NCI-H526 (cell line): ENCODE data around the gene C2CD4B.

Experiments
- DNase-seq, 2 experiments: peaks; one replicate each; lab custom pipeline; 2025; lab: John Stamatoyannopoulos, UW

Gene C2CD4B

DNA sequence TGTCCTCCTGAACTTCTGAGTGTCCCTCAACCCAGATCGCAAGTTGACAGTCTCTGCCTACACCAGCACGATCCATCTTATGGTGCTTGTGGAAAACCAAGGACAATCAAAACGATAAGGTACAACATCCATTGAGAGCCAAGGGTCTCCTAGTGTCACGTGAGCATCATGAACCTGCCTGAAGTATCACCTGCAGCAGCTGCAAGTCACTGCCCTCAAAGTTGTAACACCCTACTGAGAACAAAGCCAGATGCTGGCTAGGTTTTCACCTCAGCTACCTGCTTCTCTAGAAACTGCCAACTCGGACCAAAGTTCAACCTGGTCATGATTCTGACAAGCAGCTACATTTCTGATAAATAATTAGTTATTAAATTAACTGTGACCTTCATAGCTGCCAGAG lies 17.5 kb downstream of the C2CD4B start:
- no peak for DNase-seq

DNA sequence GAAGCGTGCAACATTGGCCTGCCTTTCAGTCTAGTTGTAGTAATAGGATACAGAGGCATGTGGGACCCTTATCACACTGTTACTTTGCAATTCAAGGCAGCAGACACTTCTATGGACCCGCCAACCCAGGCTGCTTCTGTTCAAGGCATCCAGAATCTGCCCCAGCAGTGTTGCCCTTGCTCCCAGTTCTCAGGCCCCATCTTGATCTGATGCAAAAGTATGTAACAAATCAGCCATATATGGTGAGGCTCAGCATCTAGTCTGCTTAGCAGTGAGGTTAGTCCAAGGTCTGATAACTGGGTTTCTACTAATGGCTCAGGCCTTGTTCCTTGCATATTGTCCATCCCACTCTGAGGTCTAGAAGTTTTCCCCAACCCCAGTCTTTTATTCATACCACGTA lies 17.9 kb downstream of the C2CD4B start:
- no peak for DNase-seq

DNA sequence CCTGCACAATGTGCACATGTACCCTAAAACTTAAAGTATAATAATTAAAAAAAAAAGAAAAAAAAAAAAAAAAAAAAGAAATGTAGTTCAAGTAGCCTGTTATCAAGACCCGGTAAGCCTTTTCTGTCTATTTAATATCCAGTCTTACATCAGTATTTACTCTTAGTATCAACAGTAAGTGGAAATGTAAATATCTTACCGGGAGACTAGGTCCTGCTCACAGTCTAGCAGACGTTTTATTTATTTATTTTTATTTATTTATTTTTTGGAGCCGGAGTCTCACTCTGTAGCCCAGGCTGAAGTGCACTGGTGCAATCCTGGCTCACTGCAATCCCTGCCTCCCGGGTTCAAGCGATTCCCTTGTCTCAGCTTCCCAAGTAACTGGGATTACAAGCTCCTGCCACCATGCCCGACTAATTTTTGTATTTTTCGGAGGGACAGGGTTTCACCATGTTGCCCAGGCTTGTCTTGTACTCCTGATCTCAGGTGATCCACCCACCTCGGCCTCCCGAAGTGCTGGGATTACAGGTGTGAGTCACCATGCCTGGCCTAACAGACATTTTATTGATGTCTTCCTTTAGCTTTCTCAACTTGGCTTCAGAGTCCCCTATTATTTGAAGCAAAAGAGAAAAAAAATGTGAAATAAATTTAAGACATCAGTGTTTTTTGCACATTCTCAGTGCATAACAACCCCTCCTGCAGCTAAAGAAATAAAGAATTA lies 19.9 kb downstream of the C2CD4B start:
- no peak for DNase-seq

DNA sequence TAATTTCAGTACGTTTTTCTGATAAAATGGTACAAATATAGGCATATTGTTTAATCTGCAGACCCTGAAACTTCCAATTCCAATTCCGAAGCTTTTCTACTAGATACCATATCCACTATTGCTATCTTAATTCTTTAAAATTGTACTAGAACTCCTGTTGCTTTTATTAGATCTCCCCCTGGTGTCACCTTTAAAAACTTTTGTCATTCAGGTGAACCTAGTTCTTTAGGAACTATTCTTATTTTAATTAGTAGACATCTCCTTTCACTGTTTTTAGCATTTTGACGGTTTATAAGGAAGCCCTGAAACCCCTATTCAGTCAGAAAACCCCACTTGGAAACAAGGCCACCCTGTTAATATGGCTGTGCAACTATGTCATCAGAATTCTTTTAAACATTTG lies 22.3 kb downstream of the C2CD4B start:
- no peak for DNase-seq

DNA sequence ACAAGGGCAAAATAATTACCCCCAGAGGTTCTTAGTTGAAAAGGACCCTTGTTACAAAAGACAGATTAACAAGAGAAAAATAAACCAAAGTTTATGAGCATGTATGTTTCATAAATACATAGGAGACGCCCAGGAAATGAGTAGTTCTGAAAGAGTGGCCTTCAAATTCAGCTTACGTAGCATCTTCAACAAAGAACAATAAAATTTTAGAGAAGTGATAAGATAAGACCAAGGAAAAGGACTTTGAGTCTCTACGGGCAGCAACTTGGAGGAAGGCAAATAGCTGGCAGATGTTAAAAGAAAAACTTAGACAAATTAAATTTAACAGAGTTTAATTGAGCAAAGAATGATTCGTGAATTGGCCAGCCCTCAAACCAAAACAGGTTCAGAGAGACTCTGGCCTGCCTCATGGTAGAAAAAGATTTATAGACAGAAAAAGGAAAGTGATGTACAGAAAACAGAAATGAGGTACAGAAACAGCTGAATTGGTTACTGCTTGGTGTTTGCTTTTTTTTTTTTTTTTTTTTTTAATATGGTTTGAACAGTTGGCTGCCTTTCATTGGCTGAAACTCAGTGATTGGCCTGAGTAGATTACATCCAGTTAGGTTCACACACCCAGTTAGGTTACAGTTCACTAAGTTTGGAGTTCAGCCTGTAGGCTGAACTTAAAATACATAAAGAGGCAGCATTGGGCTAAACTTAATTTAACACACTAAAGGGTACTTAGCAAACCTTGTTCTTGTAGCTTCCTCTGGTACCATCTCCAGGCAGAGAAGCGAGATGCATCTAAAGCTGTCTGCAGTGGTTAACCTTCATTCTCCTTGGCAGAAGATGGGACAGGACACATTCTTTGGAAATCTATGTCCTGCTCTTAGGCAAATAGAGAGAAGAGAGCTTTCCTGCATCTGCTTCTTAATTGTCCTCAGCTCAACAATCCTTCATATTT lies 23.2 kb downstream of the C2CD4B start:
- no peak for DNase-seq

DNA sequence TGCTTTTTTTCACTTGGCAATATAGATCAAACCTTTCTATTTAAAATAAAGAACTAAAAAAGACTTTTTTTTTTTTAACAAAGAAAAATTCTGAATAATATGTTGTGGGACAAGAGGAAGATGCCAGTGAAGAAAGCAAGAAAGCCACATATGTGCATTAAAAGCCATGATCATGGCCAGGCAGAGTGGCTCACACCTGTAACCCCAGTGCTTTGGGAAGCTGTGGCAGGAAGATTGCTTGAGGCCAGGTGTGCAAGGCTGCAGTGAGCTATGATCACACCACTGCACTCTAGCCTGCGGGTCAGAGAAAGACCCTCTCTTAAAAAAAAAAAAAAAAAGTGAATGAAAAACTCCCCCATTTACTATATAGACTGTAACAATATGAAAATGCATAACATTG lies 23.9 kb downstream of the C2CD4B start:
- DNase-seq: no peak

DNA sequence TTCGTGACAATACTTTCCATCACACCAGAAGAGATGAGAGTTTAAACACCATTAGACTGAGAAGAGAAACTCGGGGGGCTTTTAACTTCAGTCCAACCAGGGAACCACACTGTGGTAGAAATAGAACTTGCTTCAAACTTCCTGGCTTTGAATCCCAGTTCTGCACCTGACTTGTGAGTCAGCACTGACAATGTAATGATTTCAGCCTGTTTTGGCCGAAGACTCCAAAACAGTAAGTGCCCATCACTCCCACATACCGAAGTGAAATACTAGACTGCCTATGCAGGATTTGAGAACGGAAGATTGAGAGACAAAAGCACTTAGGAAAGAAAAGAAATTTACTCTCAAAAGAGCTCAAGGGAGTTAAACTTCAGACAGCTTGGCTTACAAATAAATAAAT lies 27.0 kb downstream of the C2CD4B start:
- DNase-seq: no peak

DNA sequence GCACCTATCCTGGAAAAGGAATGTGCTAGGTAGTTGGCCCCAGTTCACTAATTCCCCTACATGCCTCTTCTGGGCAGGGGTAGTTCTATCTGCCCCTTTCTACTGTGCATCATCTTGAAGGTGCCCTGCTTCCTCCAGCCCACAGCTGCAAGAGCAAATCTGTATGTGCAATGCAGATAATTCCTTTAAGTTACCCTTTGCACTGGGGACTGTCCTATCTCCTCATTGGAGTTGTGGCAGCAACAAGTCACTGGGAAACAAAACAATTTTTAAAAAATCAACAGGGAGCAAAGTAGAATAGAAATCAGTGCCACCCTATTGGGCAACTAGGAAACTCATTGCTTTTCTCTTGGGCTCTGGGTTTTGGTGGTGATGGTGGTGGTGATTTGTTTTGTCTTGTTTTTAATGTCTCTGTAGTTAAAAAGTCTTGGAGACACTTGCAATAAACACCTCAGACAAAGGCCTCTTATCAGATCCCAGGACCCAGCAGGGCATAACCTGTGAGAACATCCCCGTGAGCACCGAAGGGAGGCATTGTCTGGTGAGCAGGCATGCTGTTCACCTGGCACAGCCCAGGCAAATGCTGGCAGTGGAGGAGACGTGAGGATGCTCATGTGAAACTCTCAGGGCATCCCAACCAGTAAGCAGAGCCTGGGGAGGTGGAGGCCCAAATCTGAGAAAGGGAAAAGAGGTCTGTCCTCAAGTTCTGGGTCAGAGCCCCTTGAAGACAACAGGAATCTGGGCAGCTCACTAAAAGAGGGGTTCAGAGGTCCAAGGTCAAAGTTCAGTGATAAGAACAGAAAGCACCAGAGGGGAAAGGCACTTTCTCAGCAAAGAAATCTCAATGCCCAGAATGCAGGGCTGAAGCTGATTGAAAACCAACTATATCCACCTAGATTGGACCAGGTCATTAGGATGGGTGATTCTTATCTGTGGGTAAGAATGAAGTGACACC lies 27.9 kb downstream of the C2CD4B start:
- DNase-seq: peak in 1 of 2 experiments; percentile 7

DNA sequence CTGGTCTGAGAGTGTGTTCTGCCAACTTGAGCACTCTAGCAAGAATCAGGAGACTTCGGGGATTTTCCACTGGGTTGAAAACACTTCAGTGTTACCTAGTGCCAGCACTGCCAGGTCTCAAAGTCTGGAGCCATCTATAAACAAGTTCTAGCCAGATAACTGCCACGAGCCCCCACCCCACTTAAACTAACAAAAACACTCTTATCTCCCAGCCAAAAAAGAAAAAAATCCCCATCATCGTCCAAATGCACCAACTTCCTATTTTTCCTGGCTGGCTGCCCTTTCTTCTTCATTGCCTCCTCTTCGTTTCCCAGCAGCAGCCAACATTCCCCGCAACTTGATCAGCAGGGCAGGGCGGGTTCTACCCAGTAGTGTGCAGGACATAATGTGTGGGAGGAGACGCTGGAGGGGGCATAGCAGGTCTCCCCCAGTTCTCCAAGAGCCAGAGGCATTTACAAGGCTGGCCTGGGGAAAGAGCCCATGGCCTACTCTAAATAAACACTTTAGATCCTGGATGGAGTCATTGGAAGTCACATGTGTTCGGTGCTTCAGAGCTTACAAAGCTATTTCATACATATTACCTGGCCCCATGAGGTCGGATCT lies 29.5 kb downstream of the C2CD4B start:
- DNase-seq: no peak

DNA sequence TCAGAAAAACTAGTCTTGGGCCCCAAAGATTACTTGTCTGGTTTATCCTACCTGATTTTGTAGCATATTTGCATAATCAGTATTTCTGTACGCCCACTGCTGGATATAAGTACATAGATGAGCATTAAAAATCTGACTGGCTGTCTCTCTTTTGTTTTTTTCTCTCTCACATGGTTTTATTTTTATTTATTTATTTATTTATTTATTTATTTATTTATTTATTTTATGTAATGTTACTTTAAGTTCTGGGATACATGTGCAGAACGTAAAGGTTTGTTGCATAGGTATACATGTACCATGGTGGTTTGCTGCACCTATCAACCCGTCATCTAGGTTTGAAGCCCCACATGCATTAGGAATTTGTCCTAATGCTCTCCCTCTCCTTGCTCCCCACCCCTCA lies 31.9 kb downstream of the C2CD4B start:
- DNase-seq: no peak

DNA sequence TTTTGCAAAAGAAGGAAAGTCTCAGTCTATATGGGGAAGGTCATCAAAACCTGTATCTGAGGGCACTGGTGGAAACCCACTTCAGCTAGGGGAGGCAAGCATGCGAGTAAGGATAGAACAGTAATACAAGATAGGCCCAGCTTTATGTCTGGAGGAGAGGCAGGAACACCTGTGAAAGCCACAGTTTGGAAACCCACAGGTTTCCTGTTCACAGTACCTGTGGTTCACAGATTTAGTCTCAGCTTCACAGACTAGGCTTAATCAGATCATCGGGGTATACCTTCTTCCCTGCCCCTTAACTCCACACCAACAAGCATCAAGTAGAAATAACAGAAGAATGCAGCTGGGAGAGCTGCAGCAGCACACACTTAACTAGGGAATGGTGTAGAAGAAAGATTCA lies 36.2 kb downstream of the C2CD4B start:
- DNase-seq: no peak

DNA sequence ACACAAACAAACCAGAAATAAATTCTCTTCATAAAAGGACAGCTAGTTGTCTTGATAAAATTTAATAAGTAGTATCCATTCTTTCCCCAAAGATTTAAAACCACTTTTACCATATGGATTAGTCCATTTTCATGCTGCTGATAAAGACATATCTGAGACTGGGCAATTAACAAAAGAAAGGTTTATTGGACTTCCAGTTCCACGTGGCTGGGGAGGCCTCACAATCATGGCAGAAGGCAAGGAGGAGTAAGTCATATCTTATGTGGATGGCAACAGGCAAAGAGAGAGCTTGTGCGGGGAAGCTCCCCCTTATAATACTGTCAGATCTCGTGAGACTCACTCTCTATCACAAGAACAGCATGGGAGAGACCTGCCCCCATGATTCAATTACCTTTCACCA lies 38.7 kb downstream of the C2CD4B start:
- DNase-seq: no peak

DNA sequence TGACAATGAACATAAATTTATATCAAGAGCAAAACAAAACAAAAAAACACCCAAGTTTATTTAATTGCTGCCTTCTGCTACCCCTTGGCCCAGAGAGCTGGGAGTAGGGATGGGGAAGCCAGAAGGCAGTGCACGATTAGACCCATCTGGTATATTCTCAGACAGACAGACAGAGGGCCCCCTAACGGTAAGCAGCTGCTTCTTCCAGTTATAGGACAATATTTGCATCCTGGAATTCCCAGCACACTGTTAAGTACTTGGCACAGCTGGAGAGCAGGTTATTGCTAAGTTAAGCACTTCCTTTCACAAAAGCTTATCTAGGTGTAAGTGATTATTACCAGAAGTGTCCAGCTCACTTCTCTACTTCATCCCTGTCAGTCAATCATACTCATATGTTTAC lies 39.3 kb downstream of the C2CD4B start:
- peak; percentile 78 to 90 for DNase-seq

DNA sequence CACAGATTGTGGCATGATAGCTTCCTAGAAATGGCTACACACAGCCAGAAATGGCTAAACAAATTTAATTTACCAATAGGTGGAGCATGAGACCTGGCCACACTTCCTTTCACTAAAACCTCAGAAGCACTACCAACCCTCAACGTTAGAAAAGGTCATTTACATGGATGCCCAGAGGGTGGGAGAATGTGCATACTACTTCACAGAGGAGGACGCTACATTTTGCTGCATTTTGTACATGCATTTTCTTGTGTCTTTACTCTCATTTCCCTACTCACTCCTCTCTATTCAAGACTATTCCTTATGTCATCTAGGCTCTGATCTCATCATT lies 40.1 kb downstream of the C2CD4B start:
- DNase-seq: peak in 1 of 2 experiments; percentile 53

DNA sequence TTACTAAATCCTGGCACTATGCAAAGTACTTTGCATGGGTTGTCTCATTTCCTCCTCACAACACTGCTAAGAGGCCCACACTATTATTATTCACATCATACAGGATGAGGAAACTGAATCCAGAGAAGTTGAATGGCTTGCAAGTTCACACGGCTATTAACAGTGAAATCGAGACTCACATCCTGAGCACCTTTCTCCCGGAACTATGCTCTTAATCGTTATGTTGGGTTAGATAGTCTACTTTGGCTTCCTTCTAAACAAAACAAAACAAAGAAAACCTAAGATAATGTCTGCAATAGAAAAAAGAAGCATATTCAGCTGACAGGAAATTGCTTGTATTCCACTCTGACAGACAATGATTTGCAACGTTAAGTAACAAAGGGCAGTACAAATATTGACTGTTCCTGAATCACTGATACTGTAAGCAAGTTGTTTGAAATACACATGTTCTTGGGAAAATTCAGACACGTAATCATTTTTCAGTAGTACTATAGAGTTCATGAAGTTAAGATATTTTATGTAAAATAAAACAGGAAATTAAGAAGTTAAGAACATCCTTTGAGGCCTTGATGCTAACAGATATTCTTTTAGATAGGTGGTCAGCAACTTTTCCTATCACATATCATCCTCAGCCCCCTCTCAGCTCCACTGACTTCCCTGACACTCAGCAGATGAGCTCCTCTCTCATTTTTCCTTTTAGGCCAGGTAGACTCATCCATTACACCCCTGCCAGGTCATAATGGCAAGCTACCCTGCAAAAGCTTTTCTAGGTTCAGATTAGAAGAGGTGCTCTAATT lies 40.7 kb downstream of the C2CD4B start:
- DNase-seq: no peak

DNA sequence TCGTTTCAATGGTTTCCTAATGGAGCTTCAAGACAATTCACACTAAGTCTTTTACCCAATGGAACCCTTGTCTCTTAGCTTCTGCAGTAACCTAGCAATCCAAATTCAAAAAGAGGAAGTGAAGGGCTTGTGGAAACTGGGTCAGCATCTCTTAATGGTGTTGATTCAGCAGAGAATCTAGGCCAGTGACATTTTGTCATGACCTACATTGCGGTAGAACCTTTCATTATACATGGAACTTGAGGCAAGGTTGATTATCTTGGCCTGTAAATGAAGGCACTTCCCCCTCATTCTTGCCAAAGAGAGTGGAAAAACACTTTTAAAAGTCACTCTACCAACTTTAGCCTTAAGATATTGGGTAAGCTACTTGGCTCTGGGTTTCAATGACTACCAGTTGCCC lies 42.8 kb downstream of the C2CD4B start:
- DNase-seq: no peak

DNA sequence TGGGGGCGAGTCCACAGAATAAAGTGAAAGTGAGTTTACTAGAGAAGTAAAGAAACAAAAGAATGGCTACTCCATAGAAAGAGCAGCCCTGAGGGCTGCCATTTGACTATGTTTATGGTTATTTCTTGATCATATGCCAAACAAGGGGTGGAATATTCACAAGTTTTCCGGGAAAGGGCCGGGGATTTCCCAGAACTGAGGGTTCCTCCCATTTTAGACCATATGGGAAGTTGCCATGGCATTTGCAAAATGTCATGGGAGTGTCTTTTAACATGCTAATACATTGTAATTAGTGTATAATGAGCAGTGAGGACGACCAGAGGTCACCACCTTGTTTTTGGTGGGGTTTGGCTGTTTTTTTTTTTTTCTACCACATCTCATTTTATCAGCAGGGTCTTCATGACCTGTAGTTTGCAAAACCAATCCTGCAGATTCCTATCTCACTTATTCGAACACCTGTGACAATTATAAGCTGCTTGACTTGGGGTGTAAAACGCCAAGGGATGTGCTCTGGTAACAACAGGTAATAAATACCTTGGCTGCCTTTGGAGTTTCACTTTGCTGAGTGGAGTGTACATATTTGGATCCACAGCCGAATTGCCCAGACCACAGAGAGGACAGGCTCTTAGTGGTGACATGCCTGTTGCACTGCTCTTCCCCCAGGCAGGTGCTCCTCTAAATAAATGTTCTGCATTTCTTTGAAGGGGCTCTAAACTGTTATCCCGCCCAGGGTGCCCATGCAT lies 43.6 kb downstream of the C2CD4B start:
- no peak for DNase-seq

DNA sequence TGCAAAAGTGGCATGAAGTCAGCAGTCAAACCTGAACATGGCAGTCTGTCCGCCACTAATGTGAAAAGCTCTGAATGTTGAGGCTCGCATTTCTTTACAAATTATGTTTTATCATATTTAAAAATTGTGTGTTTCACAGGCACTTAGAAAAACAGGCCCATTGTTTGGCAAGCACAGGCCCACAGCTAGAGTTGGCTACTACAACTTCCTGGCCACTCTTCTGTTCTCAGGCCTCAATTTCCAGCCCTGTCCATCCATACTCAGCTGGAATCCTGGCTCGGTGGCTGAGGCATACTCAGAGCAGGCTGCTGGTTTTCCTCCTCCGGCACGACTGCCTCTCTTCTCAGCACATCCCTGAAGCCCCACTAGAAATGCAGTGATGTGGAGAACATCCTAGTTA lies 44.3 kb downstream of the C2CD4B start:
- DNase-seq: no peak

DNA sequence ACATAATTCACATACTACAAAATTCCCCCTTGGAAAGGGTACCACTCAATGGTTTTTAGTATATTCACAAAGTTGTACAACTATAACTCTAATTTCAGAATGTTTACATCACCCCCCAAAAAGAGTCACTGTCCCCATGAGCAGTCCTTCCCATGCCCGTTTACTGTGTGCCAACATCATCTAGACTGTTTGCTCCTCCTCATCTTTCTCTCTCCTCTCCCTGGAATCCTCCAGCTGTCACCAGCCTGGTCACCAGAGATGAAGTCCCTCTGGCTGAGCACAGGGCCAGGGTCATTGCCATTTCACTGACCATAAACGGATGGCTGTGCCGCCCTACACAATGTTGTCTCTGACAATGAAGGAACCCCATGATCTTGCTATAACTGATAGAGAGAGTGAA lies 45.2 kb downstream of the C2CD4B start:
- DNase-seq: no peak

DNA sequence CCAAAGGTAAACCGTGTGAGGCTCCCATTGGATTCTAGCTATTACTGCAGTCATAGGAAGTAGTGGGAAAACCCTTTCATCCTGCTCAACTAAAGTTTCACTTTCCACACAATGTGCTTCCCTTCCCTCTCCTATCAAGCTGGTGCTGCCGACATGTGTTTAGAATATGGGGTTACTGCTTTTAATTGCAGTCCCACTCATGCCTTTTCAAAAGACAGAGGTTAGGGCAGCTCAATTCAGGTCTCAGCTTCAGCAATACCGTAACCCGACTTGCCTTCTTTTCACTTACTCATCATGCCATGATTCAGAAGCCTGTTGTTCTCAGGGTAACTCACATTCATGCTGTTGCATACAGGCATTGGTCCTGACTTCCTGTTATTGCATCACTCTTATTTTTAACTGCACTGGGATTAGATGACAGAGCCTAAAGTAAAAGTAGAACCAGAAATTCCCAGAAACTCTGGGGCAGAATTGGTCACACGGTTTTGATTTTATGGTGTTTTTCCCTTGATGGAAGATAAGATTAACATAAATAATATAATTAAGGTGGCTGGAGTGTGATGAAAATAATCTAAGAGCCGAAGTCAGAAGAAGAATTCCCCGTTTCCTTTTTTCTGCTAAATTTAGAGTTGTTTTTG lies 45.7 kb downstream of the C2CD4B start:
- no peak for DNase-seq
